GM12872 (cell line): Measurements from ENCODE around the gene MBP.

Experiments
- TF ChIP-seq, protein P1 (sequence below): IDR thresholded peaks from 3 replicates; pipeline ENCODE4 v1.5.1; 2011; ENCODE audit warnings: low read depth, mild to moderate bottlenecking, low read length, moderate library complexity; ENCODE audit not compliant: insufficient read depth

The MBP gene

DNA sequence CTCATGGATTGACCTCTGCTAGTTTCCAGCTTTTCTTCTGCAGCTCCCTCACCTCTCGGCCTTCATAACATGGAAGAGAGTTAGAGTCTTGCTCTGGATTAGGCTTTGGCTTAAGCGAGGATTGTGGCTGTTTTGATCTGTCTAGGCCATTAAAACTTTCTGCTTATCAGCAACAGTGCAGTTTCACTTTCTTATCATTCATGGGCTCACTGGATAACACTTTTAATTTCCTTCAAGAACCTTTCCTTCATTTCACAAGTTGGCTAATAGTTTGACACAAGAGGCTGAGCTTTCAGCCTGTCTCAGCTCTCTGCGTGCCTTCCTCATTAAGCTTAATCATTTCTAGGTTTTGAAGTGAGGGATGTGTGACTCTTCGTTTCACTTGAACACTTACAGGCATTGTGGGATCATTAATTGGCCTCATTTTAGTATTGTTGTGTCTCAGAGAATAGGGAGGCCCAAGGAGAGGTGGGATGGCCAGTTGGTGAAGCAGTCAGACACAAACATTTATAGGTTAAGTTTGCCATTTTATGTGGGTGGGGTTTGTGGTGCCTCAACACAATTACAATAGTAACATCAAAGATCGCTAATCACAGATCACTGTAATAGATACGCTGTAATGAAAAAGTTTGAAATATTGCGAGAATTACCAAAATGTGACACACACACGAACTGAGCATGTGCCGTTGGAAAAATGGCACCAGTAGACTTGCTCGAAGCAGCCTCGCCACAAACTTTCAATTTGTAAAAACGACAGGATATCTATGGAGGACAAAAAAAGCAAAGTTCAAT is 180.9 kb downstream of the MBP start:
- TF ChIP-seq, protein P1, sequence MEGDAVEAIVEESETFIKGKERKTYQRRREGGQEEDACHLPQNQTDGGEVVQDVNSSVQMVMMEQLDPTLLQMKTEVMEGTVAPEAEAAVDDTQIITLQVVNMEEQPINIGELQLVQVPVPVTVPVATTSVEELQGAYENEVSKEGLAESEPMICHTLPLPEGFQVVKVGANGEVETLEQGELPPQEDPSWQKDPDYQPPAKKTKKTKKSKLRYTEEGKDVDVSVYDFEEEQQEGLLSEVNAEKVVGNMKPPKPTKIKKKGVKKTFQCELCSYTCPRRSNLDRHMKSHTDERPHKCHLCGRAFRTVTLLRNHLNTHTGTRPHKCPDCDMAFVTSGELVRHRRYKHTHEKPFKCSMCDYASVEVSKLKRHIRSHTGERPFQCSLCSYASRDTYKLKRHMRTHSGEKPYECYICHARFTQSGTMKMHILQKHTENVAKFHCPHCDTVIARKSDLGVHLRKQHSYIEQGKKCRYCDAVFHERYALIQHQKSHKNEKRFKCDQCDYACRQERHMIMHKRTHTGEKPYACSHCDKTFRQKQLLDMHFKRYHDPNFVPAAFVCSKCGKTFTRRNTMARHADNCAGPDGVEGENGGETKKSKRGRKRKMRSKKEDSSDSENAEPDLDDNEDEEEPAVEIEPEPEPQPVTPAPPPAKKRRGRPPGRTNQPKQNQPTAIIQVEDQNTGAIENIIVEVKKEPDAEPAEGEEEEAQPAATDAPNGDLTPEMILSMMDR, result no peak

DNA sequence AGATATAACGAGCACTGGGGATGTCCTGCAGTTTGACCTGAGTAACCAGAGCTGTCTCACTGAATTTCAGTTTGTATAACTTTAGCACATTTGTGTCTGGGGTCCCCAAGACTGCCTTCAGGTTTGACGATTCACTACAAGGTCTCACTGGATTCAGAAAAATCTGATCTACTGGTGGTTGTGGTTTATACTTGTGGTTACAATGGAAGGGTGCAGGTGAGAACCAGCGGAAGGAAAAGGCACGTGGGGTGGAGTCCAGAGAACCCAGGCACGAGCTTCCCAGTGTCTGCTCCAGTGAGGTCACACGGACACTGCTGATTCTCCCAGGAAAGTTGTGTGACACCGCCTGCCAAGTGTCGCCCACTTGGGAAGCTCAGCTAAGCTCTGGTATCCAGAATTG is 184.2 kb downstream of the MBP start:
- TF ChIP-seq, protein P1, result no peak

DNA sequence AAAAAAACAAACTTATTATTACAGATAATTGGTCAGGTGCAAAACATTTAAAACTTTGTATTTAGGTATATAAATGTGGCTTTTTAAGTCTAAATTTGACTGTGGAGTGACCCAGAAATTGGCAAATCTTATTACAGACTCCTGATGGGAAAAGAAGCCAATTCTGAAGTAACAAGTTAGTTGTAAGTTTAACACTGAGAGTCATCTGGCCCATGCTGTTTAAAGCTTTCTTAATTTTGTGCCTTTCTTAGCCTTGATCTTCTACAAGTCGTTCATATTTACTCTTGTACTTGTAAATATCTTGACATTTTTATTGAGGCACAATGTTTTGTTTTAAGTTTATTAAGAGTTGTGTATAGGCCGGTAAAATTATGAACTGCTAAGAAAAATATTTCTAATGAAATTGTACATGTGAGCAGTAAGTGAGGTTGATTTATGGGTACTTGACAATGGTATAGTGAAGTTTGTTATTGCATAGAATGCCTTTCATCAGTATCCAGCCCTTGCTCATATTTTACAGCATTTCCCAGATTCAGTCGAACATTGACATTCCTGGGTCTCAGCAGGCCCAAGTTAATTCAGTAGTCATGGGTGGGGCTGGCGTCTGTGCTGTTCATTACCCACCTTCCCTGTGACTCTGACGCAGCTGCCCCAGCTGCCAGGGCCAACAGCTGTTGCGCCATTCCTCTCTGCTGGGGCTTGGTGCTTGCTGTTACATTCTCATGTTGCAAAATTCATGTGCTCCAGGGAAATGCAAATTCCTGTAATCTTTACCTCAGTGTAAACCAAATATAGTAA is 188.8 kb downstream of the MBP start:
- TF ChIP-seq, protein P1, result no peak

DNA sequence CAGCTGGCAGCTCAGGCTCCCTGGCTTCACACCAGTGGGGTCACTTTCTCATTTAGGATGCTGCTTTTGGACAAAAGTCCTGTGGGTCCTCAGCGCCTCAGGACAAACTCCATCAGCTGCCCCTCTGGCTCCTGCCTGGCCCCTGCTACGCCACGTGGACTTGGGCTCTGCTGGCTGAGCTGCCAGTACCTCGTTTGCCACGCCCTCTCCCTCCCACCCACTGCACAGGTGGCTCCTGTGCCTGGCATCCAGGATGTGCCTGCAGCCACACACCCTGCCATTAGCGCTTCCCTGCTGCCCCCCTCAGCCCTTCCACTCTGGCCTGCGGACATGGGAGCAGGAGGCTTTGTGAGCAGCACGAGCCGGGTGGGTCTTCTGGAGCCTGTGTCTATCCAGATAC is 191.3 kb downstream of the MBP start:
- TF ChIP-seq, protein P1, result no peak

DNA sequence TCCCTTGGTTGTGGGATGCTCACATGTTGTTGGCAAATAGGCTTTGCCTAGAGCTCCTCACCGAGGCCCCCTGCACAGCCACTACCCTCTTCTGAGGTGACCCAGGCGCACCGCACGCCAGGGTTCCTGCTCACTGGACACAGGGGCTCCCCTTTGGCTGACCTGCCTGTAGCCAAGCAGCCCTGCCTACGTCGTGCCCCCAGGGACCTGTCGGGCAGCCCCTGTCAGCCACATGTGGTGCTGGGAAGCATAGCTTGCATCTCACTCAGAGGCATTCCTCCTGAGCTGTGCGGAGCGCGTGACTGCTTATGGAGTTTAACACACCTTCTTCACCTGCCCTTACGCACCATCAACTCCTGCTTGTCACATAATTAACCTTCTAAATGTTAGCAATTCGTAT is 194.0 kb downstream of the MBP start:
- TF ChIP-seq, protein P1, result no peak

DNA sequence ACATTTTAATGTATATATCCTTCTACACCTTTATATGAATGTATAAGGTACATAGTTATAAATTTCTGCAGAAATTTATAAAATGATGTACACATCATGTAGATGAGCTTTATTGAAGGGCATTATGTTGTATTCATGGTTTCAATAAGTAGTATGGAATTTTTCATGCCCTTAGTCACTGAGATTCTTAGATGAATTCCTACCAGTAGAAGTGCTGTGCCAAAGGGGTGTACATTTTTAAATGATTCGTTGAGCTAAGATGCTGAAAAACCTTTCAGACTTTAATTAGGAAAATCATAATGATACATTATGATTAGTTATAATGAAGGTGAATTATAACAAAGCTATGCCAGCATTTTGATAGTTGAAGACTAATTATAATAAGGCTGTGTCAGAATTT is 195.0 kb downstream of the MBP start:
- TF ChIP-seq, protein P1, result no peak

DNA sequence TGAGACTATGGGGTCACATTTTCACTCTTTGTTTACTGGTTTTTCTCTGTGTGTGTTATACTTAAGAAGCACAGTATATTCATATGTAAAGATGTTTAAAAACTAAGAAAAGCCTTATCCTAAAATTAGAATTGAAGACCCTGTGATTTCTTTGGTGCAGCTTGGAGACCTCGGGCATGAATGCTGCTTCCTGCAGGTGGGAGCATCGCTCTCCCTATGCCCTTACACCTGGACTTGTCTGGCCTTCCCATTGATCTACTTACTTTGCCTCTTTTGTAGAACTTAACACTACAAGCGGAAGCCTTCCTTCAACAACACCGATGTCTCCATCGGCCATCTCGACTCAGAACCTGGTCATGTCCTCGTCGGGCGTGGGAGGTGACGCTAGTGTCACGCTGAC is 195.7 kb downstream of the MBP start:
- TF ChIP-seq, protein P1, result no peak
